Measurements from ENCODE around the gene SPIB. TPM values are rescaled to one million over a fixed set of nuclear protein-coding genes. Genes with fewer than 3 reads are reported as not detected.
"Not testable (repeated sequence)": the region's sequence is repeated elsewhere in the genome, so short reads cannot be mapped to it uniquely, and the experiment has no call there.

The SPIB gene
- total RNA-seq, 1 donor, result 2.4 TPM

- no peak for DNase-seq (ENCODE audit: low read depth in 2 of 3, low spot score in 2 of 3)
These were observed 16.5 kb downstream of the SPIB start for GRCh38 chr19:50435221-50435620.

- no peak for DNase-seq (ENCODE audit: low read depth in 2 of 3, low spot score in 2 of 3)
These were observed 16.9 kb downstream of the SPIB start for GRCh38 chr19:50435627-50436026.

GRCh38 chr19:50437862-50438449 lies 19.2 kb downstream of the SPIB start:
- no peak for DNase-seq (ENCODE audit: low read depth in 2 of 3, low spot score in 2 of 3)

- DNase-seq (ENCODE audit: low read depth in 2 of 3, low spot score in 2 of 3), result not testable (repeated sequence)
These were observed 20.4 kb downstream of the SPIB start for GRCh38 chr19:50439130-50439529.

- DNase-seq (ENCODE audit: low read depth in 2 of 3, low spot score in 2 of 3), result no peak
These were observed 25.3 kb downstream of the SPIB start for GRCh38 chr19:50444059-50444458.

GRCh38 chr19:50447053-50447452 lies 28.3 kb downstream of the SPIB start:
- DNase-seq (ENCODE audit: low read depth in 2 of 3, low spot score in 2 of 3), result no peak

- DNase-seq (ENCODE audit: low read depth in 2 of 3, low spot score in 2 of 3), result no peak
These were observed 29.0 kb downstream of the SPIB start for GRCh38 chr19:50447750-50448149.

- no peak for DNase-seq (ENCODE audit: low read depth in 2 of 3, low spot score in 2 of 3)
These were observed 30.6 kb downstream of the SPIB start for GRCh38 chr19:50449236-50449899.

- no peak for DNase-seq (ENCODE audit: low read depth in 2 of 3, low spot score in 2 of 3)
These were observed 31.9 kb downstream of the SPIB start for GRCh38 chr19:50450369-50451222.

GRCh38 chr19:50451223-50451534 lies 32.4 kb downstream of the SPIB start:
- no peak for DNase-seq (ENCODE audit: low read depth in 2 of 3, low spot score in 2 of 3)

- no peak for DNase-seq (ENCODE audit: low read depth in 2 of 3, low spot score in 2 of 3)
These were observed 34.5 kb downstream of the SPIB start for GRCh38 chr19:50453243-50453642.

GRCh38 chr19:50455992-50456391 lies 37.3 kb downstream of the SPIB start:
- no peak for DNase-seq (ENCODE audit: low read depth in 2 of 3, low spot score in 2 of 3)

GRCh38 chr19:50457300-50457699 lies 38.6 kb downstream of the SPIB start:
- DNase-seq (ENCODE audit: low read depth in 2 of 3, low spot score in 2 of 3), result no peak

GRCh38 chr19:50458396-50459066 lies 39.8 kb downstream of the SPIB start:
- DNase-seq (ENCODE audit: low read depth in 2 of 3, low spot score in 2 of 3), result no peak

GRCh38 chr19:50459067-50459456 lies 40.3 kb downstream of the SPIB start:
- no peak for DNase-seq (ENCODE audit: low read depth in 2 of 3, low spot score in 2 of 3)

GRCh38 chr19:50459638-50460037 lies 40.9 kb downstream of the SPIB start:
- DNase-seq (ENCODE audit: low read depth in 2 of 3, low spot score in 2 of 3), result no peak

- peak in 2 of 3 donors; percentile 25 to 29 for DNase-seq (ENCODE audit: low read depth in 2 of 3, low spot score in 2 of 3)
These were observed 41.5 kb downstream of the SPIB start for GRCh38 chr19:50460161-50460765.

- DNase-seq (ENCODE audit: low read depth in 2 of 3, low spot score in 2 of 3), result peak; percentile 36 to 82 (median 72)
These were observed 42.5 kb downstream of the SPIB start for GRCh38 chr19:50461066-50461875.

GRCh38 chr19:50462970-50463369 lies 44.2 kb downstream of the SPIB start:
- DNase-seq (ENCODE audit: low read depth in 2 of 3, low spot score in 2 of 3), result no peak

GRCh38 chr19:50464348-50464747 lies 45.6 kb downstream of the SPIB start:
- no peak for DNase-seq (ENCODE audit: low read depth in 2 of 3, low spot score in 2 of 3)
